ENCODE results near the gene VARS2. TPM values are rescaled to one million over a fixed set of nuclear protein-coding genes. Genes with fewer than 3 reads are reported as not detected.

Gene VARS2
- total RNA-seq, 4 donors from 2014 or later = 24.2 to 40.0 (median 31.1) TPM

GRCh38 chr6:30970946-30971345 lies 56.9 kb downstream of the VARS2 start:
- Histone ChIP-seq H3K27me3 (no peaks in the 10 kb centered on the region), H3K27ac (no peak overlapping the region), H3K4me1 (no peaks in the 10 kb centered on the region), H3K4me3 (no peak overlapping the region), H3K36me3 (no peaks in the 10 kb centered on the region), H3K9me3 (no peaks in the 10 kb centered on the region)
- TF ChIP-seq CTCF (IDR thresholded peaks at IDR 0.05) (no peak), POLR2A (IDR thresholded peaks at IDR 0.05) (no peak)
- no peak for DNase-seq

GRCh38 chr6:30972816-30973215 lies 58.8 kb downstream of the VARS2 start:
- Histone ChIP-seq H3K27ac (no peak overlapping the region), H3K9me3 (no peaks in the 10 kb centered on the region), H3K27me3 (no peaks in the 10 kb centered on the region), H3K36me3 (no peaks in the 10 kb centered on the region), H3K4me3 (no peak overlapping the region), H3K4me1 (no peaks in the 10 kb centered on the region)
- DNase-seq = no peak
- TF ChIP-seq CTCF (IDR thresholded peaks at IDR 0.05) = no peak
- TF ChIP-seq POLR2A (IDR thresholded peaks at IDR 0.05) = no peak

- no peak overlapping the region for H3K4me3 ChIP-seq
- no peaks in the 10 kb centered on the region for H3K4me1 ChIP-seq
- H3K9me3 ChIP-seq = no peaks in the 10 kb centered on the region
- TF ChIP-seq CTCF (IDR thresholded peaks at IDR 0.05) (no peak), POLR2A (IDR thresholded peaks at IDR 0.05) (no peak)
- H3K27ac ChIP-seq = no peak overlapping the region
- no peaks in the 10 kb centered on the region for H3K36me3 ChIP-seq
- DNase-seq = no peak
- no peaks in the 10 kb centered on the region for H3K27me3 ChIP-seq
Observed at GRCh38 chr6:30974490-30975252, 60.6 kb downstream of the VARS2 start.

Small RNAs within 50 kb of the gene (small RNA-seq; reads per million reads assigned to genes)
- 0 reads per million in 2 donors for gene RF00019

Other genes starting within 250 kb of the VARS2 start
- gene DHX16, start 241.2 kb upstream of the VARS2 start, total RNA-seq = 10 to 100 TPM; 39.6 to 68.1 (median 58.2) TPM
- gene PPP1R18, start 227.6 kb upstream of the VARS2 start, total RNA-seq = 10 to 100 TPM in 2 of 4 donors, 1 to 10 TPM in 2; 4.7 to 52.8 (median 9.0) TPM
- 1 to 10 TPM in 2 of 4 donors, not detected in 2; 2.0 to 2.7 TPM for gene NRM, start 223.3 kb upstream of the VARS2 start, total RNA-seq
- 10 to 100 TPM in 3 of 4 donors, 1 to 10 TPM in 1; 7.5 to 51.2 (median 19.4) TPM for gene MDC1, start 197.0 kb upstream of the VARS2 start, total RNA-seq
- 100 to 1,000 TPM in 1 of 4 donors, 10 to 100 TPM in 3; 69.9 to 188 (median 95.6) TPM for gene TUBB, start 193.9 kb upstream of the VARS2 start, total RNA-seq
- gene FLOT1, start 171.6 kb upstream of the VARS2 start, total RNA-seq = 100 to 1,000 TPM in 2 of 4 donors, 10 to 100 TPM in 2; 74.1 to 151 (median 100) TPM
- 10 to 100 TPM in 3 of 4 donors, 1 to 10 TPM in 1; 6.7 to 16.4 (median 13.2) TPM for gene IER3, start 169.7 kb upstream of the VARS2 start, total RNA-seq
- 100 to 1,000 TPM in 3 of 4 donors, 10 to 100 TPM in 1; 70.1 to 166 (median 143) TPM for gene DDR1, start 29.7 kb upstream of the VARS2 start, total RNA-seq
- 10 to 100 TPM; 10.7 to 21.3 (median 17.0) TPM for gene GTF2H4, start 6.0 kb upstream of the VARS2 start, total RNA-seq
- not detected for gene SFTA2, start 17.9 kb downstream of the VARS2 start, total RNA-seq
- gene MUCL3, start 26.7 kb downstream of the VARS2 start, total RNA-seq = under 1 TPM in 1 of 4 donors, not detected in 3; 0.18 TPM
- not detected for gene MUC21, start 69.5 kb downstream of the VARS2 start, total RNA-seq
- not detected for gene MUC22, start 96.2 kb downstream of the VARS2 start, total RNA-seq
- gene C6orf15, start 198.3 kb downstream of the VARS2 start, total RNA-seq = not detected
- 10 to 100 TPM in 2 of 4 donors, 1 to 10 TPM in 1, not detected in 1; 6.5 to 26.5 (median 22.0) TPM for gene PSORS1C1, start 200.6 kb downstream of the VARS2 start, total RNA-seq
- under 1 TPM in 1 of 4 donors, not detected in 3; 0.54 TPM for gene CDSN, start 206.2 kb downstream of the VARS2 start, total RNA-seq
- not detected for gene PSORS1C2, start 224.8 kb downstream of the VARS2 start, total RNA-seq
- gene CCHCR1, start 243.6 kb downstream of the VARS2 start, total RNA-seq = 10 to 100 TPM; 28.3 to 86.6 (median 36.2) TPM
- 10 to 100 TPM in 1 of 4 donors, 1 to 10 TPM in 3; 4.0 to 28.9 (median 7.1) TPM for gene TCF19, start 244.4 kb downstream of the VARS2 start, total RNA-seq

Measured in Peyer's patch (tissue), 4 donors.